Astrocyte (in vitro differentiated cells and primary cell): ENCODE results near the gene GTF2IRD1.

Experiments used
- CTCF ChIP-seq: IDR thresholded peaks from 2 replicates; pipeline ENCODE4 v1.5.1; 2011; ENCODE audit warnings: low read depth, mild to moderate bottlenecking, inconsistent platforms, low read length, moderate library complexity; ENCODE audit not compliant: insufficient read depth
- EZH2 ChIP-seq: IDR thresholded peaks from 2 replicates; pipeline ENCODE4 v1.6.1; 2012; ENCODE audit warnings: mild to moderate bottlenecking, low read length, inconsistent platforms; ENCODE audit not compliant: insufficient read depth

GRCh38 chr7:74544706-74545469, 91.2 kb downstream of the GTF2IRD1 start:
- TF ChIP-seq EZH2 (no peak), CTCF (peak; percentile 56)
